ENCODE data around the gene NBPF1. TPM values are rescaled to one million over a fixed set of nuclear protein-coding genes. Genes with fewer than 3 reads are reported as not detected.
A peak's percentile ranks its signal among the peaks of the same experiment; 100 is the strongest.
"Not testable (repeated sequence)": the region's sequence is repeated elsewhere in the genome, so short reads cannot be mapped to it uniquely, and the experiment has no call there.

The NBPF1 gene
- total RNA-seq, 1 experiment from 2014 or later = 24.9 TPM

DNA sequence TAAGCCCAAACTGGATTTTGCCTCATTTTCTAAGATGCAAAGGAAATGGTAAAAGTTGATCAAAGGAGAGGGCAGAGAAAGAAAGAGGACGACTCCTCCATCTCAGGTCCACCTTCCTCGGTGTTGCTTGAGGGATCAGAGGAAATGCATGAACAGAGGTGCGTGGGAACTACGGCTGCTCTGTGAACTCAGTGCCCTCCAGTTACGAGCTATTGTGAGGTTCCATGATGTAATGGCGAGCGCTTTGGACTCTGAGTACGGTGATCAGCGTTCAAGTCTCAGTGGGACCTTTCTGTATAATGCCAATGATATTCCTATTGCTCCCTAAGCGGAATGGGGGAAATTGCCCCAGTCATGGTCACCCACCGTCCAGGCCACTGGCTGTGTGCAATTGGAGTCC is 60.1 kb downstream of the NBPF1 start:
- DNase-seq (ENCODE audit: low read depth) = not testable (repeated sequence)

DNA sequence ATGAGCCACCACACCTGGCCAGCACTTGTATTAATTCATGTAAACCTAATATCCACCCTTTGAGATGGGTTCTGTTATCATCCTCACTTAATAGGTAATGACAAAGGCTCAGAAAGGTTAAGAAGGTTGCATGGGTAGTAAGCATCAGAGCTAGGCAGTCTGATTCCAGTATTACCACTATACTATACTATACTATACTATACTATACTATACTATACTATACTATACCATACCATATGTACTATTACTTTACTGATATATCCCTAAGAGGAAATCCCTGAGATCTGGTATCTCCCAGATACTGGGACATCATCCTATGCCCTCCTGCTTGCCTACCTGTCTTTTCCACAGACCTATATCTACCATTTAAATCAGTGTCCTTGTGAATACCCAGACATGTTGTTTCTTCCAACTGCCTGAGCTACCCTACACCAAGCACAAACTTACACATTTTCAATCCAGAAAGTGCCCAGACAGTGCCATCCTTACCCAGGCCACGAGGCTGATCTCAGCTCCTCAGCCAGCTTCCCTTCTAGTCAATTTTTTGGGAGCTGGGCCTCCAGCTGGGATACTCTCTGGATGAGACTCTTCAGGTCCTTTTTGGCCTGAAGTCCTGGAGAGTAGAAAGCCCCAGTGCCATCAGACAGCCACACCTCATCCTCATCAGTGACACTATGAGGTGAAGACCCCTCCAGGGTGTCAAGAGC is 63.0 kb downstream of the NBPF1 start:
- not testable (repeated sequence) for DNase-seq (ENCODE audit: low read depth)

DNA sequence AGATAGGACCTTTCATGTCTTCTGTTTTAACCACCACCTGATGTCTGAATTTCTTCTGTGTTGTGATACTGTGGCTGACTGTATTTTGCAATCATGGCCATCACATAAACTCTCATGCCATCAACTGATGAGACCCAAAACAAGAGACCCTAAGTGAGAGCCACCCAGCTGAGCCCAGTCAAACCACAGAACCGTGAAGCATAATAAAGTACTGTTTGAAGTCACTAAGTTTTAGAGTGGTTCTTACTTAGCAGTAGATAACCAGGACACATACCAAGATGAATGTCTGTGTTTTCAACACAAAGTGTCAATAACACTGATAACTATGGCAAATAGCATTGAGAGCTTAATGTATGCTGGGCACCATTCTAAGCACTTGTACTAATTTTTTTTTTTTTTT is 63.8 kb downstream of the NBPF1 start:
- DNase-seq (ENCODE audit: low read depth) = not testable (repeated sequence)

- not testable (repeated sequence) for DNase-seq (ENCODE audit: low read depth)
These were observed 65.7 kb downstream of the NBPF1 start for GRCh38 chr1:16547502-16548241.

GRCh38 chr1:16545682-16546095 is 67.7 kb downstream of the NBPF1 start:
- DNase-seq (ENCODE audit: low read depth) = peak; percentile 58

- DNase-seq (ENCODE audit: low read depth) = not testable (repeated sequence)
These were observed 72.9 kb downstream of the NBPF1 start for GRCh38 chr1:16540421-16540893.

- not testable (repeated sequence) for DNase-seq (ENCODE audit: low read depth)
These were observed 75.8 kb downstream of the NBPF1 start for GRCh38 chr1:16537528-16537927.

GRCh38 chr1:16536796-16537195 is 76.6 kb downstream of the NBPF1 start:
- DNase-seq (ENCODE audit: low read depth) = not testable (repeated sequence)

DNA sequence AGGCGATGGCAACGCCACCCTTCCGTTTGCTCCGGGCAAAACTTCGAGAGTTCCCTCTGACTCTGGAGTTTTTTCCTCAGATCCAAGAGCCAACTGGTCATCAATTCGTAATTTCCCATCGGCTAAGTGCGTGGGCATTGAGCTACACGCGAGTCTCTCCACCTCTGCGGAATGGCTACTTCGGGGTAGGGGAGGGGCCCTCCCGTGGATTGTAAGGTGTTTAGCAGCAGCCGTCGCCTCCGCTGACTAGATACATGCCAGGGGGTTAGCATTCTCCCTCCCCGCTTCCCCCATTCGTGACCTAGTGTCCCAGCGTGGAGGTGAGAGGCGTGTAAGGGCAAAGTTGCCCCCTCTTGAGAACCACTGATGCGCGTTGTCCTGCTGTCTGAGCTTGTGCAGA is 77.5 kb downstream of the NBPF1 start:
- DNase-seq (ENCODE audit: low read depth) = not testable (repeated sequence)

DNA sequence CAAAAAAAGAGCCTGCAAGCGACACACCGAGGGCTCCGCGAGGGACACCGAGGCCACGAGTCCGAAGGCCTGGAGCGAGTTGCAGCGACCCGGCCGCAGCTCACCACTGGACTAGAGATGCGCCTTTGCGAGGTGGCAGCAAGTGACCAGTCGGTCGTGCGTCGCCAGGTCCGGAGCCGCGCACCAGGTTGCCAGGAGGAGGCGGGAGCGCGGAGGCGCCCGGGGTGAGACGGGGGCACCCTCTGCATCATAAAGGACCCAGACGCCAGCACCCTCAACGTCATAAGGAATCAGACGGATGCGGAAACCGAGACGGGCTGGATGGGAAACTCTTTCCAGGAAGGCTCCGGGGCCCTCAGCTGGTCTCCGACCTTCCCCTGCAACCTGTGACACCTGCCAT is 77.9 kb downstream of the NBPF1 start:
- DNase-seq (ENCODE audit: low read depth) = not testable (repeated sequence)

- peak; percentile 75 for DNase-seq (ENCODE audit: low read depth)
These were observed 78.4 kb downstream of the NBPF1 start for GRCh38 chr1:16534829-16535456.

- not testable (repeated sequence) for DNase-seq (ENCODE audit: low read depth)
These were observed 79.0 kb downstream of the NBPF1 start for GRCh38 chr1:16534239-16534828.

DNA sequence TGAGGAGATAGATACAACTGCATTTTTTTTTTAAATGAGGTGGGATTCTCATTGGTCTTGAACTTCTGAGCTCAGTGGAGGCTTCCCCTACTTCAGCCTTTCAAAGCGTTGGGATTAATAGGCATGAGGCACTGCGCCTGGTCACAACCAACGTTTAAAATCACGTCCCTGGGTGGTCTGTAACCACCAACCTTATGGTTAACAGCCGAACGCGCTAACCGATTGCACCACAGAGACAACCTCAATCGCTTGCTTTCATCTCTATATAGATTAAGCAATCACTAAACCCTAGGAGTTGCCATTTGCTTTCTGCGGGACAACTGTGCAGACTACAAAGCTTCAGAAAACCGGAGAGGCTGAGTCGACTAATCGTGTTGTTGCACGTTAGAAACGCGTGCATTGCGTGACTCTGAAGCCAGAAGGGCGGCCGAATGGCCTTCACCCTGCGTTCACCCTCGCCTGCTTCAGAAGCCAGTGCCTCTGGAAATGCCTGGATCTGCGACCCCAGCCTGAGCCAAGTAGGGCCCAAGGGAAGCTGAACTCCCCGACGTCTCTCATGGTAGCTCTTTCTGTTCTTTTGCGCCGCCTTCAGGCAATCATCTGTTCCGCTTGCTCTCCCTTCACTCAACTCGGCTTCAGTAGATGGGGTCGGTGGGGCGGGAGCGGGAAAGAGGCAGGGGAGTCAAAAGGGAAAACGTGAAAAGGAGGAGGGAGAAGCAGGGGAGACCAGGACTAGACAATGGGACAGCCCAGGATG is 81.0 kb downstream of the NBPF1 start:
- not testable (repeated sequence) for DNase-seq (ENCODE audit: low read depth)

- not testable (repeated sequence) for DNase-seq (ENCODE audit: low read depth)
These were observed 85.0 kb downstream of the NBPF1 start for GRCh38 chr1:16528338-16528737.

GRCh38 chr1:16525769-16526168 is 87.6 kb downstream of the NBPF1 start:
- not testable (repeated sequence) for DNase-seq (ENCODE audit: low read depth)

- DNase-seq (ENCODE audit: low read depth) = not testable (repeated sequence)
These were observed 91.7 kb downstream of the NBPF1 start for GRCh38 chr1:16521679-16522078.

GRCh38 chr1:16521288-16521583 is 92.1 kb downstream of the NBPF1 start:
- DNase-seq (ENCODE audit: low read depth) = no peak

DNA sequence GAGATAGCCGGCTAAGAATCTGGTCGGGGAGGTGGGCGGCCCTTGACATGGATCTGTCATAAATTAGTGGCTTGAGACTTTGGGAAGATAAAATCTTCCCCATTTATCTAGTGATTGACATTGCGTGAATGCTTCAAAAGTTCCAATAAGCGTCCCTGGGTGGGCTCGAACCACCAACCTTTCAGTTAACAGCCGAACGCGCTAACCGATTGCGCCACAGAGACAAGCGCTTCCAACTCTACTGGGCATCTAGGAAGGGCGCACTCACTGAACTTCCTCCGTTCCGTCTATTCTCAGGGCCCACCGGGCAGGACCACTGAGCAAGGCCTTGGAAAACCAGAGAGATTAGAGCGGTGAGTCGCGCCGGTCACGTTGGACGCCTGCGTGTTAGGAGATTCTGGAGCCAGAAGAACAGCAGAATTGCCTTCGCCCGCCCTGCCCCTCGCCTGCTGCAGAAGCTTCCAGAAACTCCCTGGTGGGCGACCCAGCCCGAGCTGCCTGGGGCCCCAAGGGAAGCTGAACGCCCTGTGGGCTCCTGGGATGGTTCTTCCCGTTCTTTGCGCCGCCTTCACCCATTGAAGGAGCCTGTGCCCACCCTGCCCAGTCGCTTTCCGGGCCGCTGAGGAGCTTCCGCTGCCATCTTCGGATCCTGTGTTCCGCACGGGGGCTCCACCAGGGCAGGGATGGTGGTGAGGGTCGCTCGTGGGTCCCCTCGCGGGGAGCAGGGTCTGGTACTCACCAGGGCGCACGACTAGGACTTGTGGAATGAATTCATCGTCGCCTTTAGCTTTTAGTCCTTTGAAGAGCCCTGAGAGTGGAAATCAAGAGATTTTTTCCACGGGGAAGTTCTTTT is 92.7 kb downstream of the NBPF1 start:
- DNase-seq (ENCODE audit: low read depth) = not testable (repeated sequence)

DNA sequence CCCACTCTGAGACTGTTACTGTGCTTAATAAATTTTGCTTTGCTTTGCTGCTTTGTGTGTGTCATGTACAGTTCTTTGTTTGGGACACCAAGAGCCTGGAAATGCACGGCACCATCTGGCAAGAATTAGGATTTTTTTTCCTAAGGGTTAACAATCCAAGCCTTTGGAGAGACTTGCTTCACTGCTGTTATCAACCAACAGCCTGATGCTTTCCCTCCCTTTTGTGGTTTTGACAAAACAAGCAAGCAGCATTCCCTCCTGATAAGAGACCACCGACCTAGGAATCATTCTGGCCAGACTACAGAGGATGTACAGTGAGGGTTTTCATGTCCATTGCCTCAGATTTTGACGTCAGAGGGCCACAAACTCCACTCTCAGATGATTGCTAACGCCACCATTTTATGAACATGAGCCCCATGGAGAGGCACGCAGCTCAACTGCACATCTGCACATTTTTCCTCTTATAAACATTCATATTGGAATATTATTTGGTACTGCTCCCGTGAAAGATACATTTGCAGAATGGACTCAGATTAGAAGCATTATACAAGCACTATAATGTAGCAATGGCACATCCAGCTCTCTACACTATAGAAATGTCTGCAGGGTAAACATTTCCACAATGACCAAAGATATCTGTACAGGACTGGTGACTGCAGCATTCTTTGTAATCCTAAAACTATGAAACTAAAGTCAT is 94.0 kb downstream of the NBPF1 start:
- not testable (repeated sequence) for DNase-seq (ENCODE audit: low read depth)

GRCh38 chr1:16518913-16519254 is 94.5 kb downstream of the NBPF1 start:
- DNase-seq (ENCODE audit: low read depth) = not testable (repeated sequence)

Data from LHCN-M2 (cell line).